Activated CD8-positive, alpha-beta memory T cell treated with anti-CD3 and anti-CD28 coated beads, Interleukin-2, amount 50 U/mL, for 24 hours (primary cell): Measurements from ENCODE around the gene CTBP2.

Source experiments
- DNase-seq: peaks from one replicate; pipeline ENCODE4 v3.0.0-alpha.2; 2020; ENCODE audit errors: extremely low read depth

The CTBP2 gene

DNA sequence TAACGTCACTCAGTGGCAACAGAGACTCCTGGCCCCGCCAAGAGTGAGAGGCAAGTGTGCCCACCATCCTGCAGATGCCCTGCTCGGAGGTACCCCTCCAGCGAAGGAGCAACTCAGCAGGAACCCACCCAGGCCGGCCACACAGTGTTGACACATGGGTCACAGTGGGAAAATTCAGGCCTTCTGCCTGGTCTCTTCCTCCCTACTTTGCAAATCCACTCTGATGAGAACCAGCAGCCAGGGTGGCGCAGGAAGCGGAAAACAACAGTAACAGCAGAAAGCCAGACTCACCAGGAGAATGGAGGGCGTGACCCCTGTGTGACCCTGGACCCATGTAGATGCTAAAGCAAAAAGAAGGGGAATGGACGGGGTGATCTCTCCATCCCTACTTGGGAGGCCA, 53.8 kb downstream of the CTBP2 start:
- DNase-seq = no peak

DNA sequence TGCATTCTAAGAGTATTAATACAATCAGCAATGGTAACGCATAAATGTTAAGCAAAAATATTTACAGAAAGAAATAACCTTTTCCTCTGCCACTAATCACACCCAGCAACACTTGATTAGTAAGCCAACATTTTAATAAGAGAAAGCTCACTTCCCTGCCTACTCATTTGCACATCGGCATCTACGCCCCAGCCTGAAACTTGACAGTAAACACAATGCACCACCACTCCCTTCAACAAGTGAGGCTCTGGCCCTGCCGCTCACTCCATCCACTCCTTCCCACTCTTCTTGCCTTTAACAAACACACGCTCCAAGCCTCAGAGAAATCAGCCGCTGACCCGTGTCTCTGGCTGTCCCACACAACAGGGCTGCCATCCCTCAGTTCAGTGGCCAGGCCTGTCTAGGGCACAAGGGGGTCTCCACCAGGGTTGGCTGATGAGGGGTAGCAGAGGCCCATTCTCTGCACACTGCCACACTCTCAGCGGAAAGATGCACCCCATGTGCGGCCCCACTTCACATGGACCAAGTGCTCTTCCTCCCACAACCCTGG, 54.6 kb downstream of the CTBP2 start:
- no peak for DNase-seq

DNA sequence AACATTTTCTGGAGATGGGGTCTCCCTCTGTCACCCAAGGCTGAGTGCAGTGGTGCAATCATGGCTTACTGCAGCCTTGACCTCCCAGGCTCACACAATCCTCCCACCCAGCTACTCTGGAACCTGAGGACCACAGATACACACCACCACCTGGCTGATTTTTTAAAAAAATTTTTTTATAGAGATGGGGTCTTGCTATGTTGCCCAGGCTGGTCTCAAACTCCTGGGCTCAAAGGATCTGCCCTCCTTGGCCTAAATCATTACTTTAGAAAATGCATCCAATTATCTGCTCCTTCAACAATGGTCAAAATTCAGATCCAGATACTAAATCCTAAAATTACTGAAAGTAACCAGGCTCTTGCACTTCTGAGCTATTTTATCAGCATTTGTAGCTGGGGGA, 55.2 kb downstream of the CTBP2 start:
- no peak for DNase-seq

DNA sequence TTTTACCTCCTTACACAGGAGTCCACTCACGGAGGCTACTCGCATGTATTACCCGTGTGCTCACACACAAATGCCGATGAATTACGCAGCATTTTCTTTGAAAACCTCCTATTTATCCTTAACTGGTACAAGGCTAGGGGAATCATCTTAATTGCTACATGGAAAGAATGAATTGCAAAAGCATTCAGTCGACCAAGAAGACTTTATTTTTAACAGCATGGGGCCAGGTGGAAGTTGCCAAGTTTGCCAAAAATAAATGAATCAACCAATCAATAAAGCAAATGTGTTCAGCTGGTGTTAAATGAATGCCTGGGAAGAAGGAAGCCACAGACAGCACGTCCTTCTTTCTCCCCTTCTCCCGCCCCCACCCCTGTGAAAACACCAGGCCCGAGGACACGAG, 55.8 kb downstream of the CTBP2 start:
- DNase-seq = no peak

DNA sequence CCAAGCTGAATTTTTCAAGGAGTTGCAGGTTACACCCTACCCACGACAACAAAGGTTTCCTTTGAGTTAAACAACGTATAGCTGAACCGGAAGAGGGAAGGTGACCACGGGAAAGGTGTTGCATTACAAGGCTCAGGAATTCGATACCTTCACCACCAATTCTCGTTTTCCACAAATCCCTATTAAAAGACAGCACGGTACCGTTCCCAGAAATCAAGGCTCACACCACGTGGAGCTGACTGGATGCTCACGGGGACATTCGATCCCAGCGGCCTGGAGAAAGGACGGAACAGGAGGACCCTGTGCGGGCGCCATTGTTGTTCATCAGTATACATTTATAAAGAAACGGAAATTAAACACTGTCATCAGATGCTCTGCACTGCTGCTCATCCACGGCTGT, 56.4 kb downstream of the CTBP2 start:
- no peak for DNase-seq

DNA sequence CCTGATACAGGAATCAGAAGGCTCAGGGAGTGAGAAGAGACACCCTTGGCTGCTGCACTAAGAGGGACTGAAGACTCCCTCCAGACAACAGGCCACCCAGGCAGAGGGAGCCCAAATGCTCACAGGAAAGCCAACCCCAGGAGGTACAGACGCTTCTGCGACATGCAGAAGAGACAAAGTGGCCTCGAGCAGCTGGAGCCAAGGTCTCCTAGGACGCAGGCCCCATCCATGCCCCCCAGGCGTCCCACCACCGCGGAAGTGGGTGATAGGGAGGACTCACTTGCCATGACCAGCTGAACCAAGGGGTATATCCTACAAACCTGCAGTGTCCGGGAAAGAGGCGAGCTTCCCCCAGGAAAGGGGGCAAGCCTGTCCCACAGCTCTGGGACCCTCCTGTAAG, 56.9 kb downstream of the CTBP2 start:
- DNase-seq = no peak

DNA sequence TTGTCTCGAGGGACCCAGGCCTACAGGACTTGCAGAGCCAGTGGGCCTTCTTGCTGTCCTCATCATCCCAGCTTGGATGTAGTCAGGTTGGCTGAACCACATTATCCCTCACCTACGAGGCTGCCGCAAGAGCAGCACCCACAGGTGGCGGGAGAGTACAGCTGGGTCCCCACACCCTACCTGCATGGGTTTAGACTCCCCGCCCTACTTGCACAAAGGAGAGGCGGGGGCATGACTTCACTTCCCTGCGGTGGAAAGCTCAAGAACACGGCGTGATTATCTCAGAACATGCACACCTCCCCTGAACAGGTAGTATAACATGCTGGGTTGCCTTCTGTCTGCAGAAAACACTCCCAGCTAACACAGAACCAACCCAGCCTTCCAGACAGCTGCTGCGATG, 57.5 kb downstream of the CTBP2 start:
- no peak for DNase-seq

DNA sequence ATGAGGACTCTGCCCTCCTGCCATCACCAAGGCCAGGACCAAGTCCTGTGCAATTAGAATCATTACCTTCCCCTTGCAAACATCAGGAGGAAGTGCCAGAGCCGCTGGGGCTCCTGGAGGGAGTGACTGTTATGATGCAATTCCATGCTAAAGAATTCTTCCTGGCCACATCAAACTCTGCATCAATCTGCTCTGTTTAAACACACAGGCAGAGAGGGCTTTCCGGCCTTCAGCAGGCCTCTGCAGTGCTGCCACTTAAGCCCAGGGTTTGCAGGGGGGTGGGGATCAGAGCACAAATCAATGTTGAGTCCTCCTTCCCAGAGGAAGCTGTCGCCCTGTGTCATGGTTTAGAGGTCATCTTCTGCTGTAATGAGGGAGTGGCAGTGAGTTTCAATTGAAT, 58.1 kb downstream of the CTBP2 start:
- DNase-seq = no peak

DNA sequence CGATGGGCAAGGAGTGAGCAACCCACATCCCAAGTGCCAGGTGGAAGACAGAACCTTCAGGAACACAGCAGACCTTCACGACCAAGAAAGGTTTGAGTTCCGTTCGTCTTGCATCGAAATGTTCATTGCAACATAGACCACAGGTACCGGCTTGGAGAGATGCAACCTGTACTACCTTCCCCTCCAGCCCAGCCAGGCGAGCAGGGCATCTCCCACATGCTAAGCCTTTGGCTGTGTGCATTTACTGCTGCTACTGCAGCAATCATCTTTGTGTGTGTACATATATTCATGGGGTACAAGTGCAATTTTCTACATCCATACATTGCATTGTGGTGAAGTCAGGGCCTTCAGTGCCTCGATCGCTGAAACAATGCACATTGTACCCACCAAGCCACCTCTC, 58.8 kb downstream of the CTBP2 start:
- DNase-seq = no peak

DNA sequence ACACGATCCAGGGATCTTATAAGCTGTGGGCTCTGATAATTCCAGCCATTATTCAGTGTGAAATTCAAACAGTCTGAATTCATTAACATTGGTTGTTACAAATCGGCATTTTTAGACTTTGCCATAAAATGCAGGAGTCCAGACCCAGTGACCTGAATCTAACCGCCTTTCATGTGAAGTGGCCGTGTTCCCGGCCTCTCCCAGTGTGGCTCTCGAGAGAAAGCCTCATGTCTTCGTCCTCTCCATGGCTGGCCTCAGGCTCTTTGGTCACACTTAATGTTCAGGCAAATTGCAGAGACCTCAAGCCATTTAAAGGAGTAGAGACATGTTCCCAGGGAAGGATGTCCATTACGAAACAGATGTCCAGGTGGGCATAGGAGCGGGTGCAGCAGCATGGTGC, 59.3 kb downstream of the CTBP2 start:
- DNase-seq = no peak

DNA sequence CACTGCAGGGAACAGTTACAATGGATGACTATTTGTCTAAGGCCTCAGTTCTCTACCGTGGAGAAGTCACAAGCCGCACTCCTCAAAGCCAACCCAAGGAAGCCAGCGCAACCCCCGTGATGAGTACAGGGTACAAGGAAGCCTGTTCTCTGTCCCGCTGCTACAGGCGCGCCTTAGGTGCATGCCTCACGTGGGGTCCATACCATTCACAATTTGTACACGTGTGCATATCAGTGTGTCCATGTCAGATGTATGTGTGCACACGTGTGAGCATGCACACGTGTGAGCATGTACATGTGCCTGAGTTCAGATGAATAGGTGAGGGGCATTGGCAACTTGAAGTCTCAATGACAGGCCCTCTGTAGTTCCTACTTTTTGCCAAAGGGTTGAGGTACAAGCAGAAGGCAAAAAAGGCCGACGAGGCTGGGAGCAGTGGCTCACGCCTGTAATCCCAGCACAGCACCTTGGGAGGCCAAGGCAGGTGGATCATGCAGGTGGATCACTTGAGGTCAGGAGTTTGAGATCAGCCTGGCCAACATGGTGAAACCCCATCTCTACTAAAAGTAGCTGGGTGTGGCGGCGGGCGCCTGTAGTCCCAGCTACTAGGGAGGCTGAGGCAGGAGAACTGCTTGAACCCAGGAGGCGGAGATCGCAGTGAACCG, 62.8 kb downstream of the CTBP2 start:
- DNase-seq = no peak

DNA sequence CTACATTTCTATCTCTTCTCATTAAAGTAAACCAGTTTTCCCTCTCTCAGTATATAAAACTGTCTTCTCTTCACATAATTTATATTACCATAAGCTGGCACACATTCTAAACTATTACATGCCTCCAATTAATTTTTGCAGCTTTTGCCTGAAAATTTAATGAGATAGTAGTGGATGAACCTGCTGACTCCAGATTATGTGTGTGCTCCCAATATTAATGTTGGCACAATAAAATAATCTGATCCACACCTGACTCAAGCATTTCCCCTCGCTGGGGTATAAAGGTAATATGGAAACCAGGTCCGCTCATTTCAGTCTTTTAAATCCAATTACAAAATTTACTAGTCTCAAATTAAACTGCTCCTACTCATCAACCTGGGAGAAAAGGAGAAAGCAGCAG, 63.4 kb downstream of the CTBP2 start:
- DNase-seq = no peak

DNA sequence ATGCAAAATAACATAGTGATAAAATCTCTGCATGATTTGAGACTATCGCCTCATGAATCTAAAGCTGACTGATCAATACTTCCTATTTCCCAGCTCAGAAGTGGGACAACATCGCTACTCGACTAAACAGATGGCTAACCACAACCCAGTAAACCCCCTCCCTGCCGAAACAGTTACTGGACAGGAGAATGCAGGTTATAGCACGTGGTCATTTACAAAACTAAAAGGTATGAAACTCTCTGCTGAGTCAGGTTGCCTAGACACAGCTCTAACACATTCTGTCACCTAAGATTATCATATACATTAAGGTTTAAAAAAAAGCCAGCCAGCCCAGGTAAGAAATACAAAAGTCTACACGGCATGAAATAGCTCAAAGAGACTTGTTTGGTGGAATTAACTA, 64.0 kb downstream of the CTBP2 start:
- DNase-seq = no peak

DNA sequence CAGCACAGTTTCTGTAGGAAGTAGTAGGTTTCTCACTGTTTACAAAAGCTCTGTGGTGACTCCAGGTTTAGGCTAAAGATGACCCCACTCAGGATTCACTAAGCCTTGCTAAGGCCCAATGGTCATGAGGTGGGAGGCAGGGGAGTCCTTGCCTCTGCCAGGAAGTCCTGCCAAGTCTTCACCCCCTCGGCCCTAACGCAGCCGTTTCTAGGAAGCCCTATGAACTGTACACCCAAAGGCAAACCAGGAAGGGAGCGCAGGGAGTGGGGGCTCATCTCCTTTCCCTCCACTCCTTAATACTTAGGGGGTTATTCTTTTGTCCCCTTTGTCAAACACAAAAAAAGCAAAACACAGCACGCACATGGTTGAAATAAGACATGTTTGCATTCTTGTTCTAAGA, 64.6 kb downstream of the CTBP2 start:
- DNase-seq = no peak

DNA sequence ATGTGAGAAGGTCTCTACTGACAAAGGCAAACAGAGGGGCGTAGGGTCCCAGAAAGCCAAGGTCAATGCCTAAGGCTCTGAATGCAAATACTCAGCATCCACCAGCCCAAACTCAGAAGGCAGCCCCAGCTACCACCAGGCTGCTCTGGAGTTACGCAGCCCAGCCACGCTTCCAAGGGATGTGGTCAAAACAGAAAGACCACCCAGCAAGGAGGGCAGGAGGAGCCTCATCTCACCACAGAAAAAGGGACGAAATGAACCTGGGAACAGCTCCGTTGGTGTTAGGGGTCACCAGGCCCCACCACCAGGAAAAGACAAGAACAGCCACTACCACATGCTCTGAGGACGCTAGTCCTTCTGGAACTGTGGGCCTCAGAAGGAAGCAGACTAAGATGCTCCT, 65.1 kb downstream of the CTBP2 start:
- DNase-seq = no peak

DNA sequence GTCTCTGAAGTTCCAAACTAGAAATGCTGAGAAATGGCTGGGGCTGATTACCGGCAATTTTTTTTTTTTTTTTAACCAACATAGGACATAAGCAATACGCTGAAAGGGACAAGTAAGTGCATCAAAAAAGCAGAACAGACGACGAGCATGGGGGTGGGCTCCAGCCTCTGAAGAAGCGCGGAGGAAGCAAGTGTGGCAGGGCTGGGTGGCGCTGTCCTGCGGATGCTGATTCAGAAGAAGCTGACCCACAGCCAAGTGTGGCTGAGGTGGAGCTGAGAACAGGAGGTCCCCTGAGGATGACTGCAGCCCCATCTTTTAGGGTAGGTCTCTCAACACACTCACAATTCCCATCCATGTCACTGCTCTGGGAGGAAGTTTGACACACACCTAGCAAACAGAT, 65.6 kb downstream of the CTBP2 start:
- no peak for DNase-seq

DNA sequence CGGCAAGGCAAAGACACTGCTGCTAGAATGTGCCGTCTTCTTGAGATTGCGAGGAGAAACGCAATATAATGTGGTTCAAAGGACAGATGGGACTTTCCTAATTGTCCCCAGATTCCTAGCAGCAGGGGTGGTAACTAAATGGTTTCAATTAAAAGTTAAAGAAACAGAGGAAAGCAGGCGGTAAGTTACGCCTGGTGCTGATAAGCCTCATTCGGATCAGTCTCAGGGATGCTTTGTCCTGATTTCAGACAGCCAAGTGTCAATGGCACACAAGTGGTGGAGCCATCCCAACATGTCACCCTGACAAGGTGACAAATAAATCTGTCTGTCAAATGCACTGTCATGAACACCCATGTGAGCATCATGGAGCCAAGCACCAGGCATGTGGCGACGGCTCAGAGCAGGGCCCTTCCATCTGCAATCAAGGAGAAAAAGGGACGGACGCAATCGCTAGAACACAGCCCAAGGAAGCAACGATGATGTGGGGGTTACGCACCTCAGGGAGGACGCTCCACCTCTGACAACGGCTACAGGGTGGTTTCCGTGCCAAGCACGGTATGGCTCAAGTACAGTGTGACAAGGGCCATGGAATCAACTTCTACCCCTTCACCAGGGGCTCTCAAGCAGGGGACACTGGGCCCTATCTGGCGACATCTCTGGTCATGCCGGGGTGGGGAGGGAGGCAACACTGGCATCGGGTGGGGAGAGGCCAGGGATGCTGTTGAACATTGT, 66.2 kb downstream of the CTBP2 start:
- DNase-seq = no peak

DNA sequence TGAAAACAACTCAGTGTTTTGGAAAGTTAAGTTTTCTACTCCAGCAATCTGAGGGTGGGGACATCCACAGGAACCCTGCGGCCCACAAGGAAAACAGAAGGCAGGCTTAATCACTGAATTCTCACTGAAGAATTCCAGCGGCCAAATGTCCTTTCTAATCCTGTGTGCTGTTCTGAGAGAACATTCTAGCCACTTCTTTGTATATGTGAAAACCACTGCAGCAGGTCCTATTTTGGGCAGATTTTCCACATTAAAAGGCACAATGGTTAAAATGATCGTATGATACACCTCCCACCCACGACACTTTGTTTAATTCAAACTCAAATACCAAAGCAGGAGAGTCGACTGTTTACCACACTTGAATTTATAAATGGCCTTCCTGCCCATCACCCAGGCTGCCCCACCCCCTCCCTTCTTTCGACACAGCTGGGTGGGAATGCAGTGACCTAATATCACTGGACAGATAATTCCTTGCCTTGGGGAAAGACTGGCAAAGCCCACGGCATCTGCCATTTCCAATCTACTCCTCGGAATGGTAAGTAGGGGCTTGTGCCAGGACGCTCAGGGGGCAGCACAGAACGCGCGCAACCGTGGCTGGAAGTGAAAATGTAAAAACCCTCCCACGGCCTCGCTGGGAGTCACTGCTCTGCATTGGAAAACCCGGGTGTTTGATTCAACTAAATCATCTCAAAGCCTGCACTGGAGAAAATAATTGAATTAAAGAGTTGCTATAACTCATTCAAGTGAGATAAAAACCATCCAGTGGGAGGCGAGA, 67.0 kb downstream of the CTBP2 start:
- no peak for DNase-seq

DNA sequence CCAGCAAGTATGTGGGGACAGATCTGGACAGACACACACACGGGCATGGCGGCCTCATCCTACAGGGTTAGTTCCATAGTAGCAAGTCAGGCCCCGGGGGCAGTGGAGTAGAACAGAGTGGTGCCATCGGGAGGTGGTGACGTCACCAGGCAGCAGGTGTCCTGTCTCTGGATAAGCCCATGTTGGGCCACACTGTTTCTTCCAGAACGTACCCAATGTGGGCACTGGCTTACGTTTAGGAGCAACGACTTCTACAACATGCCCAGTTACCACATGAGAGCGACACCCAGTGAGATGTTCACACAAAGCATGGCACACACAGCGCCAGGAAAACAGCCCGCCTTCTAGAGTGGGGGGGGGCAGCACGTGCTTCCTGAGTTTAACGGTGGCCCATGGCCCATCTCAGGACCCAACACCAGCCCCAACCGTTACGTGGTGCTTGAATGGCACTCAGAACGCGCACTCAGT, 67.8 kb downstream of the CTBP2 start:
- no peak for DNase-seq

DNA sequence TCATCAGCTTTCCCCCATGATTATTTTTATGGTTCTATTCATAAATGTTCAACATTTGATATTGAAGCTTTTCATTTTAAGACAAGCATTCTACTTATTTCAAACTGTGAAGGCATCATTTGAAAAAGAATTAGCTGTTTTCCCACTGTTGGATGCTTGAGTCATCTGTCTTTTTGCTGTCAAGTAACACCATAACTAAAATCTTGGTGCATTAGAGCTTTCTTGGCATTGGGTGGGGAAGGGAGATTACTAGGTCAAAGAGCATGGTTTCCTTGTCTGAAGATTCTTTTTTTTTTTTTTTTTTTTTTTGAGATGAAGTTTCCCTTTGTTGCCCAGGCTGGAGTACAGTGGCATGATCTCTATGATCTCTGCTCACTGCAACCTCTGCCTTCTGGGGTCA, 68.5 kb downstream of the CTBP2 start:
- no peak for DNase-seq

DNA sequence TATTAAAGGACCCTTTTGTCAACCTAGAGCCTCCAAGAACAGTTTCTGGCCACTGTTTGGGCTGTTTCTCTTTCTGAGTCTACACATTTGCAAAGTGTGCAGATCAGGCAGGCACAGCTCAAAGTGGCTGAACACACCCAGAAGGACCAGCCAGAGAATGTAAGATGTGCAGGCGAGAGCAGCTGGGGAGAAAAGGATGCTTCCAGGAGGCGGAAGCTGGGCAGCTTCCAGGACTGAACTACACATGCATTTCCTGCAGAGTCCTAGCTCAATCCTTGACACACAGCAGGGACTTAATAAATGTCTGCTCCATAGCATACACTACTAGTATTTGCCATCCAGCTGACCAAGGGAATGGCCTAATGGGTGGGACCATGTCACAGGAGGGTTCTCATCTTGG, 70.9 kb downstream of the CTBP2 start:
- no peak for DNase-seq

DNA sequence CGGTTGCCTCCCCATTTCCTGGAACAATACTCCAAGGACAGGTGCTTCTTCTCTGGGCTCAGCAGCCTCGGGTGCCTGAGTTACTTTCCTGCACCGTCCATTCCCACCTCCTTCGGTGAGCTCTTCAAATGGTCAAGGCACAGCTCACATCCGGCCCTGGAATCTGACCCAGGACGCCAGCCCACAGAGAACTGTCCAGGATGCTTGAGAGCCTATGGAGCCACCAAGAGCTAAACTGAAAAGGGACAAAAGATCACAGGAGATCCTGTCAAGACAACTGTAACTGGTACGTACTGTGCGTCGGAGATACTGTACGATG, 72.5 kb downstream of the CTBP2 start:
- DNase-seq = no peak
